Inferior parietal cortex (tissue), 1 donor: Measurements from ENCODE around the gene ATP5MC3.
A peak's percentile ranks its signal among the peaks of the same experiment; 100 is the strongest.

ENCODE experiments used
- DNase-seq: peaks from one replicate; pipeline ENCODE4 v3.0.0-alpha.2; 2016; ENCODE audit errors: extremely low spot score

Gene ATP5MC3

DNA sequence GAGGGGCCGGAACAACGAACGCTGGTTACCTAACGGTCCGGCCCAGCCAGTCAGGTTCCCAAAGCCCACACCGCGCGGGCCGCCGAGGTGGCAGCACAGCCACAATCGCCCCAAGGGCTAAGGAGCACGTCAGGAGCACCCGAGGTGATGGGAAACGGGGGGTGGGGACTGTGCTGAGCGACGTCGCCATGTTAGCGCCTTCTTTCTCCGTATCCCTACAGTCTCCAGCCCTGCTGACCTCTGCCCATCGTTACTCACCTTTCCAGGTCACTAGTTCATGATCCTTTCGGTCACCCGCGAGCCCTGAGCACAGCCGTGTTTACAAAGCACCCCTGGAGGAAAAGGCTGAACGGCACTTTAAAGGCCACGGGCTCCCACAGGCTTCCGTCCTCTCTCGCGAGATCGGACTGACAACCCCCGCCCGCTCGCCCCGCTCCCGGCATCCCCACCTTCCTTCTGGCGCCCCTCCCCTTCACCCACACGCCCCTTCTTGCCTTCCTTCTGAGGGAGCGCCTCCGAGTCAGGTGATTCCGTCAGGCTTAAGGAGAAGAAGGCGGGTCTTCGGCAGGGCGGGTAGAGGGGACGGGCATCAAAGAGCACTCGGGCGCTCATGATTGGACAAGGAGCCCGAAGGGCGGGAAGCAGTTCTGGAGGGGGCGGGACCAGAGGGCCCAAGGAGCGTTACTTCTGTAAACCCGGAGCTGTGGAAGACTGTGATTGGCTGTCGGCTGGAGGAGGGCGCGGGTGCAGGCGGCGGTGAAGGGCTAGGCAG, 13.5 kb downstream of the ATP5MC3 start, which contains the start of gene ATF2:
TSS of gene ATF2 (minus strand) at position 412 of the 772 bp plus-strand sequence. CDS start 31,760 bp downstream, outside the sequence.
- peak; percentile 95 for DNase-seq

DNA sequence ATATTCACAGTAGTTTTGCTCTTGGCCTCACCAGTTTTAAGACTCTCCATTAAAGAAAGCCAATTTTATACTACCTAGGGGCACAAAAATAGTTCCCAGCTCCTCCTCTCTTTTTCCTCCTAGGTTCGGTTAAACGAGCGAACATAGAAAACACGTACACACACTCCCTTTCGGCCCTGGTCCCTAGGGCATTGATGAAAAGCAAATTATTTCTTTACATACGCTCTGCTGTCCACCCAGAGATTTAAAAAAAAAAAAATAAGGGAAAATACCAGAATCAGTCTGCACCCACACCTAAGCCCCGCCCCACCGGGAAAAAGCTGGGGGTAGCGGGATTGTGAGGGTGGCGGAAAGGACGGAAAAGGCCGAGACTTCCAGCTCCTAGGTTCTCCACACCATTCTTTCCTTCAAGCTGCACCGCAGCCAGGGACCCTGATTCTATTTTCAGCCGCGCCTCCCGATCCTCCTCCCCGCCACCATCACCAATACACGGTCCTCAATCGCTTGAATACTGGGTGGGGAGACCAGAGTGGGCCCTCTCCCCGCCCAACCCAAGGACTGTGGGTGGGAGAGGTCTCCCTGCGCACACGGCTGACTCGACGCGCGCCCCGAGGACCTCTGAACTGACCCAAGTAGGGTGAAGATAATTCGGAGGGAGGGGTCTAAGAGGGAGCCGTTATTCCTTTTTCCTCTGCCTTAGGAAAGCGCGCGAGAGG, 14.3 kb downstream of the ATP5MC3 start:
- DNase-seq, result no peak

DNA sequence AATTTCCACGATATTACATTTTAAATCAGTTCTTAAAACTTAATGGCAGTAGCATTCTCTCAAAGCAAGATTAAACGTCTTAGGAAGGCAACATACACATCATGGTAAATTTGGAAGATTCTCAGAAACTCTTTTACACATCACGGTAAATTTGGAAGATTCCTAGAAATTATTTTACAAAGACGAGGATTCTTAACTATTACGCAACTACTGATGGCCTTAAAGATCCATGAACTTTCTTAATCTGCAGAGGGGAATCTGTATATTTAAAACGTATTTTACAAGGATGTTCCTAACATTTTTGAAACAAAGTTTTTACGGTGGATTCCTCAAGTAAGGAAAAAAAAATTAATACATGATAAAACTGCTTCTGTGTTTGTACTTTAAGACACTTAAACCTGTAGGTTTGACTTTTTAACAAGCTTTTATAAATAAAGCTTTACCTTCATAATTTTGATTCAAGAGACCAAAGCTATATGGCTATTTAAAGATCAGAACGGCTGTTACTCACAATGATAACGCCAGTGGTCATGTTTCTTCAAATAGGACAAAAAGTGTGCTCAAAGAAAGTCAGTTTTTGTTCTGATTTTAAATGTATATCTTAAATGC, 15.2 kb downstream of the ATP5MC3 start:
- DNase-seq, result no peak

DNA sequence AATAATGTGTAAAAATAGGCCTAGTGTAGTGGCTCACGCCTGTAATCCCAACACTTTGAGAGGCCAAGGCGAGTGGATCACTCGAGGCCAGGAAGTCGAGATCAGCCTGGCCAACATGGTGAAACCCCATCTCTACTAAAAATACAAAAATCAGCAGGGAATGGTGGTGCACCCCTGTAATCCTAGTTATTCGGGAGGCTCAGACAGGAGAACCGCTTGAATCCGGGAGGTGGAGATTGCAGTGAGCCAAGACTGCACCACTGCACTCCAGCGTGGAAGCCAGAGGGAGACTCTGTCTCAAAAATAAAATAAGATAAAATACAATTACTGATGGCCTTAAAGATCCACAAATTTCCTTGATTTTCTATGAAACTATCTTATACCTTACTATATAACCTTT, 17.3 kb downstream of the ATP5MC3 start:
- no peak for DNase-seq

GRCh38 chr2:175158894-175159293, 22.6 kb downstream of the ATP5MC3 start:
- DNase-seq, result no peak

- no peak for DNase-seq
These were observed 25.0 kb downstream of the ATP5MC3 start for GRCh38 chr2:175156534-175156933.

GRCh38 chr2:175154661-175155082, 26.8 kb downstream of the ATP5MC3 start:
- DNase-seq, result no peak

DNA sequence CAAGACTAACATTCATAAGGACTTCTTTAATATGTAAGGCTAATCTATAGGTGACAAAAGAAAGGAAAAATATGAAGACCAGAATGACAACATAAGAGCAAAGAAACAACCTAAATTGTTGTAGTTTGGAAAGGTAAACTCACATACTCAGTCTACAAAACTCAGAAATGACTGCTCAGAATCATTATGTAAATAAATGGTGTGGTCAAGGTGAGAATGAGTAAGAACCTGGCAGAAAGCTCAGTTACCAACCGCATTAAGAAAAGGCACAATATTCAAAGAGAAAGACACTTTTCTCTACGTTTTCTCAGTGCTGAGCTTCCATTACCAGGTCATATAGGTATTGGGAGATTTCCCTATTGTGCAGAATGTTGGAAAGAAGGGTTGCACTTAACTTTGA, 29.3 kb downstream of the ATP5MC3 start:
- DNase-seq, result no peak

DNA sequence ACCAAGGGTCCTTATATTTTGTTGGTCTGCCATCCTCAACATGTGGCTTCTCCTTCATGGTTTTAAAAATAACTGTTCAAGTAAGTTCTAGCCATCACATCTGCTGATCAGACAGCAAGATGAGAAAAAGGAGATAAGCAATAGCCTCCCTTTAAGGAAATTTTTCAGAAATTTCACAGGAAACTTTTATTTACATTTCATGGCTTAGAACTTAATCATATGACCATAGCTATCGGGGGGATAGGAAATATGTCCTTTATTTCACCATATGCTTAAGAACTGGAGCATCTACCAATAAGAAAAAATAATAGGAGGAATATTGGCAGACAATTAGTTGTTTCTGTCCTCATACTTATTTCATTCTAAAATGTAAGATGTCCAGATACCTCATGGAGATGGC, 29.7 kb downstream of the ATP5MC3 start:
- DNase-seq, result no peak

GRCh38 chr2:175147186-175147585, 34.3 kb downstream of the ATP5MC3 start:
- no peak for DNase-seq

GRCh38 chr2:175143678-175144077, 37.8 kb downstream of the ATP5MC3 start:
- DNase-seq, result no peak

DNA sequence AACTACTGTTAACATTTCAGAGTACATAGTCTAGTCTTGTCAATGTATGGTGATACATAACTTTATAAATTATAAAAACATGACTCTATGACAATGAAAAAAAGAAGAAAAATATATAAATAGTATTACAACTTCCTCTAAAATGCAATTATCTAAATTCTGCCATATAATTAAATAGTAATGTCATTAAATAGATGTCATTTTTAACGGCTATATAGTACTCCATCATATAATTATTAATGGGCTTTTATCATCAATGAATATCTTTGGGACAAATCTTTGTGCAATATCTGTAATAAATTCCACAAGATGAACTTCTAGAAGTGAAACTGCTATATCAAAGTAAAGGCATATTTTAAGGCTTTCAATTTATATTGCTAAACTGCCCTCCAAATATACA, 38.3 kb downstream of the ATP5MC3 start:
- no peak for DNase-seq

DNA sequence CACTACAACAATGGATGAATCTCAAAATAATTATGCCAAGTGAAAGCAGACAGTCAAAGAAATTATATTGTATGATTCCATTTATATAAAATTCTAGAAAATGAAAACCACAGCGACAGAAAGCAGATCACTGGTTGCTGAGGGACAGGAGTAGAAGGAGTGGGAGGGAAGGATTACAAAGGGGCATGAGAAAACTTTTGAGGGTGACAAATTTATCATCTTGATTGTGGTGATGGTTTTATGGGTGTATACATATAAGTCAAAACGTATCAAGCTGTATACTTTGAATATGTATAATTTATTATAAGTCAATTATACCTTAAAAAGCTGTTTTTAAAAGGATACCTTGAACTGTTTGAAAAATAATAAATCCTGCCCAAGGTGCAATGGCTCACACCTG, 41.2 kb downstream of the ATP5MC3 start:
- no peak for DNase-seq

- no peak for DNase-seq
These were observed 43.7 kb downstream of the ATP5MC3 start for GRCh38 chr2:175137793-175138192.

DNA sequence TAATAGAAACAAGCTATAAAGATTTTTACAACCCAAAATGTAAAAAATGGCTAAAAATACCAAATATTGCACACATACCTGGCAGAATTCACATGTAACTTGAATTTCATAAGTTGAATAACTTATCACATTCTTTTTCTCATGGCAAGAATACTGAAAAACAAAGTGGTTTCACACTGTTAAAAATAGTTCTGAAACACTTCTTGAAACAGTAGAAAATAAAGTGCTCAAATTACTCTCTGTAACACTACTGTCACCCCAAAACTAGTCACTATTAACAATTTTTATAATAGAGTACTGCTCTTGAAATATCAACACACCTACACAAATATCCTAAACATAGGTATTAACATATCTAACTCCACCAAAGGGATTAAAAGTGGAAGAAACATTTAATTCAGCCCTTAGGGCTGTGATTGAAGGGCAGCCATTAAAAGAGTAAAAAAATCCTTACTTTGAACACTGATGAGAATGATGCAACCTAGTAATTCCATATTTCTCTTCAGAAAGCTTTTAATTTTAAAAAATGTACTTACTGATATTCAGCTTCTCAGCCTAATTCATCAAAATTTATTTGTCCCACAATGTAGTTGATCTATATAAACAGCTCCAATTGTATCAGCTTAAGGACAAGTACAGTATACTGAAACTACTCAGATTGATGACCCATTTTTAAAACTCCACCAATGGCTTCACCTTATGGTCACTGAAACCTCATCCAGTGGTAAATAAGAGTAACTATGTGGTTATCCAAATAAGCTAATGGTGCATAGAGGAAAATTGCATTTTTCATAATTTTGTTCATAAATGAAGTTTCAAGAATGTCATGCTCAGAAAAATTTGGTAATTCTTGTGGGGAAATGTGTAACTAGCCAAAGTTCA, 44.9 kb downstream of the ATP5MC3 start:
- DNase-seq, result no peak

DNA sequence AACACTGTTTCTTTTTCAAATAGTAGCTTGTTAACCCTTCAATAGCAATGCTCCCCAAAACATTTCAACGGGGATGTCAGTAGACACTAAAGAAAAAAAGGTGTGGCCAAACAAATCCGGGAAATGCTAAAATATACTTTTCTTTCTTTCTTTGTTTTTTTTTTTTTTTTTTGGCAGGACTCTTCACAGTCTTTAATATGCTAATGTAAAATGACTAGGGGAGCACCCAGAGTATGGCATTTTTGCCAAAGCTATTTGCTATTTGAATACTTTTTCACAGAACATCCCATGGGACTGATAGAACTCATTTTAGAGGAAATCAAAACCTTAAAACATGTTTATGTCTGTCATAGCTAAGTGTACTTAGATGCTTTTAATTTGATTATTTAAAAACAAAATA, 45.6 kb downstream of the ATP5MC3 start:
- no peak for DNase-seq

- no peak for DNase-seq
These were observed 46.3 kb downstream of the ATP5MC3 start for GRCh38 chr2:175135177-175135576.

DNA sequence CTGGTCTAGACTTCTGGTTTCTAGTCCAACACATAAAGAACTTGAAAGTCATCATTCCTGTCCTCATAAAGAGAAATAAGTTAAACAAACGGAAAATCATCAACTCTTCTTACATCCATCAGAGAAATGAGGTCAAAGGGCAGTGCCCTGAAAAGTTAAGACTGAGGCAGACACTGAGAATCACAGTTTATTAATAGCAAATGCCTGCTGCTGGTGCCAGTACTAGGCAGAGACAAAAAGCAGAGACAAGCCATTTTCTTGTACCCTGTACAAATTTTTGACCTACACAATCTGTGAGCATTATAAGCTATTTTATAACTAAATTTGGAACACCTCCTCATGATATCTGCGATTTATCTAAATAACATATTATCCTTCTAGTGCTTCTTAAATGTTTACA, 50.3 kb downstream of the ATP5MC3 start:
- no peak for DNase-seq

GRCh38 chr2:175126661-175127060, 54.8 kb downstream of the ATP5MC3 start:
- DNase-seq, result no peak
